H9 (cell line): Measurements from ENCODE around the gene TFAP2C. TPM values are rescaled to one million over a fixed set of nuclear protein-coding genes. Genes with fewer than 3 reads are reported as not detected.

ENCODE experiments used
- DNase-seq: peaks from one replicate; pipeline ENCODE4 v3.0.0-alpha.2; 2017
- H2AFZ ChIP-seq: one replicate; pipeline ENCODE4 v1.6.1; 2013; ENCODE audit warnings: mild to moderate bottlenecking, low read length, control low read depth, moderate library complexity
- H2AK5ac ChIP-seq: 2 replicates; pipeline ENCODE4 v1.6.1; 2013; ENCODE audit warnings: low read length, control low read depth, mixed read lengths; ENCODE audit not compliant: insufficient read length
- H2BK120ac ChIP-seq: one replicate; pipeline ENCODE4 v1.6.1; 2013; ENCODE audit warnings: low read depth, mild to moderate bottlenecking, low read length, control low read depth, inconsistent platforms; ENCODE audit not compliant: poor library complexity, severe bottlenecking
- H2BK12ac ChIP-seq: 2 replicates; pipeline ENCODE4 v1.6.1; 2013; ENCODE audit warnings: low read length, control low read depth, mixed read lengths, low read depth; ENCODE audit not compliant: insufficient read length
- H2BK15ac ChIP-seq: 2 replicates; pipeline ENCODE4 v1.6.1; 2013; ENCODE audit warnings: low read depth, low read length, control low read depth
- H2BK20ac ChIP-seq: one replicate; pipeline ENCODE4 v1.6.1; 2013; ENCODE audit warnings: low read depth, mild to moderate bottlenecking, low read length, control low read depth, inconsistent platforms; ENCODE audit not compliant: poor library complexity, severe bottlenecking
- H2BK5ac ChIP-seq: 2 replicates; pipeline ENCODE4 v1.6.1; 2013; ENCODE audit warnings: low read length, control low read depth, mixed read lengths; ENCODE audit not compliant: insufficient read length
- H3K14ac ChIP-seq: 2 replicates; pipeline ENCODE4 v1.6.1; 2013; ENCODE audit warnings: low read length, control low read depth; ENCODE audit not compliant: insufficient read depth
- H3K18ac ChIP-seq: 2 replicates; pipeline ENCODE4 v1.6.1; 2013; ENCODE audit warnings: low read depth, mild to moderate bottlenecking, mixed read lengths, low read length, control low read depth; ENCODE audit not compliant: insufficient read length
- H3K23ac ChIP-seq: 2 replicates; pipeline ENCODE4 v1.6.1; 2013; ENCODE audit warnings: low read length, control low read depth, mixed read lengths, low read depth; ENCODE audit not compliant: insufficient read length
- H3K23me2 ChIP-seq: 2 replicates; pipeline ENCODE4 v1.6.1; 2013; ENCODE audit warnings: low read depth, mild to moderate bottlenecking, mixed read lengths, low read length, control low read depth; ENCODE audit not compliant: insufficient read length, poor library complexity, severe bottlenecking
- H3K27ac ChIP-seq: 2 replicates; pipeline ENCODE4 v1.5.1; 2013; ENCODE audit warnings: low read length, control low read depth, mixed read lengths, low read depth; ENCODE audit not compliant: insufficient read length
- H3K27me3 ChIP-seq: 2 replicates; pipeline ENCODE4 v1.6.1; 2013; ENCODE audit warnings: low read length, control low read depth, inconsistent platforms; ENCODE audit not compliant: insufficient read depth
- H3K4ac ChIP-seq: 2 replicates; pipeline ENCODE4 v1.6.1; 2013; ENCODE audit warnings: low read depth, mild to moderate bottlenecking, control low read depth, inconsistent platforms, low read length, moderate library complexity
- H3K4me1 ChIP-seq: 2 replicates; pipeline ENCODE4 v1.6.1; 2013; ENCODE audit warnings: low read length, control low read depth, inconsistent platforms; ENCODE audit not compliant: insufficient read depth
- H3K4me2 ChIP-seq: 2 replicates; pipeline ENCODE4 v1.6.1; 2013; ENCODE audit warnings: low read length, control low read depth, mixed read lengths; ENCODE audit not compliant: insufficient read length, insufficient read depth
- H3K56ac ChIP-seq: 2 replicates; pipeline ENCODE4 v1.6.1; 2013; ENCODE audit warnings: low read depth, mild to moderate bottlenecking, mixed read lengths, low read length, control low read depth; ENCODE audit not compliant: insufficient read length
- H3K79me1 ChIP-seq: 2 replicates; pipeline ENCODE4 v1.6.1; 2013; ENCODE audit warnings: low read depth, mild to moderate bottlenecking, moderate library complexity, low read length, control low read depth, inconsistent platforms; ENCODE audit not compliant: insufficient read depth, poor library complexity, severe bottlenecking
- H3K79me2 ChIP-seq: 2 replicates; pipeline ENCODE4 v1.6.1; 2013; ENCODE audit warnings: low read length, control low read depth, inconsistent platforms; ENCODE audit not compliant: insufficient read depth
- H3K9ac ChIP-seq: 2 replicates; pipeline ENCODE4 v1.6.1; 2013; ENCODE audit warnings: low read length, control low read depth, mixed read lengths; ENCODE audit not compliant: insufficient read length; ENCODE audit errors: extremely low read depth
- H3K9me3 ChIP-seq: one replicate; pipeline ENCODE4 v1.6.1; 2013; ENCODE audit warnings: low read depth, low read length, inconsistent platforms; ENCODE audit not compliant: control insufficient read depth
- H3T11ph ChIP-seq: one replicate; pipeline ENCODE4 v1.6.1; 2013; ENCODE audit warnings: mild to moderate bottlenecking, low read length, control low read depth, inconsistent platforms
- H4K20me1 ChIP-seq: one replicate; pipeline ENCODE4 v1.6.1; 2013; ENCODE audit not compliant: control insufficient read depth, insufficient read length, insufficient read depth
- H4K5ac ChIP-seq: 2 replicates; pipeline ENCODE4 v1.6.1; 2013; ENCODE audit warnings: low read depth, mild to moderate bottlenecking, mixed read lengths, low read length, control low read depth; ENCODE audit not compliant: insufficient read length
- H4K8ac ChIP-seq: replicated peaks from 2 replicates; pipeline ENCODE4 v1.6.1; 2013; ENCODE audit warnings: low read length, control low read depth, mixed read lengths, low read depth; ENCODE audit not compliant: insufficient read length
- H4K91ac ChIP-seq: 2 replicates; pipeline ENCODE4 v1.6.1; 2013; ENCODE audit warnings: low read depth, mild to moderate bottlenecking, moderate library complexity, mixed read lengths, low read length, control low read depth; ENCODE audit not compliant: insufficient read length
- H3K27ac Mint-ChIP-seq, 3 experiments: 2 replicates in 2 of 3; 3 replicates in 1 of 3; pipeline ENCODE4 v1.8.0; 2020 to 2021; ENCODE audit warnings: mixed read lengths in 3 of 3, mild to moderate bottlenecking in 1 of 3, moderate library complexity in 1 of 3
- H3K27me3 Mint-ChIP-seq: 2 replicates; pipeline ENCODE4 v1.8.0; 2021; ENCODE audit warnings: low read depth, mild to moderate bottlenecking, moderate library complexity, mixed read lengths
- H3K36me3 Mint-ChIP-seq, 3 experiments: 2 replicates in 2 of 3; 3 replicates in 1 of 3; pipeline ENCODE4 v1.8.0; 2020 to 2021; ENCODE audit warnings: low read depth in 3 of 3, mixed read lengths in 3 of 3; ENCODE audit not compliant: insufficient read depth in 1 of 3
- H3K4me1 Mint-ChIP-seq, 2 experiments: 2 replicates each; pipeline ENCODE4 v1.8.0; 2020; ENCODE audit warnings: mixed read lengths in 2 of 2
- H3K4me3 Mint-ChIP-seq, 2 experiments: 2 replicates in 1 of 2; 3 replicates in 1 of 2; pipeline ENCODE4 v1.8.0; 2020 to 2021; ENCODE audit warnings: mild to moderate bottlenecking in 2 of 2, mixed read lengths in 2 of 2, moderate library complexity in 1 of 2
- H3K9me3 Mint-ChIP-seq, 2 experiments: 2 replicates in 1 of 2; 3 replicates in 1 of 2; pipeline ENCODE4 v1.8.0; 2020; ENCODE audit warnings: mild to moderate bottlenecking in 2 of 2, mixed read lengths in 2 of 2, moderate library complexity in 1 of 2
- WGBS: extraction: QIAGEN DNeasy Blood & Tissue Kit; methylation state at CpG from one replicate; pipeline ENCODE4 v1.1.7; 2013; ENCODE audit warnings: missing lambda C conversion rate, low lambda C conversion rate, mixed read lengths; ENCODE audit not compliant: insufficient read length; ENCODE audit errors: extremely low coverage; 5-methylcytosine and 5-hydroxymethylcytosine counted together
- total RNA-seq: library from RNA; stranded (reverse); gene quantifications from 2 replicates; pipeline ENCODE4 v1.2.1, GENCODE V29; 2021
- TF ChIP-seq, protein P1 (sequence below): fragments of 200-600 bp; sonication (generic); conservative IDR thresholded peaks from 3 replicates; pipeline ENCODE4 v1.8.0; 2021; ENCODE audit warnings: antibody characterized with exemption, mild to moderate bottlenecking

TFAP2C gene
- total RNA-seq, 1 experiment from 2014 or later = 24.3 TPM

DNA sequence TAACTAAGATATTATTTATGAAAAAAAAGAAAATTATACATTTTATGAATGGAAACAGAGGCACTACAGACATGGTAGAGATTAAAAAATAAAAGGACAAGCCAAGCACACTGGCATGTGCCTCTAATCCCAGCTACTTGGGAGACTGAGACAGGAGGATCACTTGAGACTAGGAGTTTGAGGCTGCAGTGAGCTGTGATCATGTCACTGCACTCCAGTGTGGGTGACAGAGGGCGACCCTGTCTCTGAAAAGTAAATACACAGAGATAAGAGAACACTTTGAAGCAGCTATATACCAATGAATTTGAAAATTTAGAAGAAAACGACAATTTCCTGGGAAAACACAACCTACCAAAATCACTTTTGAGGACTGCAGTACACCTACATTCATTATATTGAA lies 47.4 kb upstream of the TFAP2C start:
- Mint-ChIP-seq H3K4me1 (peaks cover 12 to 13% of the 10 kb centered on the region in 2 experiments), H3K36me3 (no peaks in the 10 kb centered on the region), H3K4me3 (no peak overlapping the region), H3K27ac (no peak overlapping the region), H3K9me3 (no peaks in the 10 kb centered on the region; a peak in 1 of 5 replicates), H3K27me3 (no peaks in the 10 kb centered on the region; the same call in 1 of the 2 replicates)
- H3K23ac ChIP-seq = no peak overlapping the region
- no peak overlapping the region for H2BK120ac ChIP-seq
- DNase-seq = no peak
- WGBS = no CpG with 5 or more reads among the region's 2 CpGs
- no peak overlapping the region for H3T11ph ChIP-seq
- H3K23me2 ChIP-seq = no peaks in the 10 kb centered on the region
- no peak overlapping the region for H2BK15ac ChIP-seq
- no peak overlapping the region for H3K4me2 ChIP-seq
- H4K5ac ChIP-seq = no peak overlapping the region
- H2BK20ac ChIP-seq = peak overlapping the region; percentile 6
- no peak overlapping the region for H3K56ac ChIP-seq
- H4K91ac ChIP-seq = no peak overlapping the region
- H4K8ac ChIP-seq = no peak overlapping the region
- H2AK5ac ChIP-seq = no peak overlapping the region
- H2BK5ac ChIP-seq = no peak overlapping the region
- no peak overlapping the region for H3K4ac ChIP-seq
- TF ChIP-seq, protein P1, sequence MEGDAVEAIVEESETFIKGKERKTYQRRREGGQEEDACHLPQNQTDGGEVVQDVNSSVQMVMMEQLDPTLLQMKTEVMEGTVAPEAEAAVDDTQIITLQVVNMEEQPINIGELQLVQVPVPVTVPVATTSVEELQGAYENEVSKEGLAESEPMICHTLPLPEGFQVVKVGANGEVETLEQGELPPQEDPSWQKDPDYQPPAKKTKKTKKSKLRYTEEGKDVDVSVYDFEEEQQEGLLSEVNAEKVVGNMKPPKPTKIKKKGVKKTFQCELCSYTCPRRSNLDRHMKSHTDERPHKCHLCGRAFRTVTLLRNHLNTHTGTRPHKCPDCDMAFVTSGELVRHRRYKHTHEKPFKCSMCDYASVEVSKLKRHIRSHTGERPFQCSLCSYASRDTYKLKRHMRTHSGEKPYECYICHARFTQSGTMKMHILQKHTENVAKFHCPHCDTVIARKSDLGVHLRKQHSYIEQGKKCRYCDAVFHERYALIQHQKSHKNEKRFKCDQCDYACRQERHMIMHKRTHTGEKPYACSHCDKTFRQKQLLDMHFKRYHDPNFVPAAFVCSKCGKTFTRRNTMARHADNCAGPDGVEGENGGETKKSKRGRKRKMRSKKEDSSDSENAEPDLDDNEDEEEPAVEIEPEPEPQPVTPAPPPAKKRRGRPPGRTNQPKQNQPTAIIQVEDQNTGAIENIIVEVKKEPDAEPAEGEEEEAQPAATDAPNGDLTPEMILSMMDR = no peak
- H3K79me1 ChIP-seq = no peaks in the 10 kb centered on the region
- no peak overlapping the region for H3K27ac ChIP-seq
- no peaks in the 10 kb centered on the region for H3K9me3 ChIP-seq
- H3K9ac ChIP-seq = no peak overlapping the region
- no peaks in the 10 kb centered on the region for H3K79me2 ChIP-seq
- H3K4me1 ChIP-seq = peaks cover 2% of the 10 kb centered on the region
- no peak overlapping the region for H3K14ac ChIP-seq
- H3K18ac ChIP-seq = no peak overlapping the region
- no peak overlapping the region for H2BK12ac ChIP-seq
- H3K27me3 ChIP-seq = no peaks in the 10 kb centered on the region
- no peaks in the 10 kb centered on the region for H4K20me1 ChIP-seq
- H2AFZ ChIP-seq = no peak overlapping the region
